Measurements from ENCODE around the gene CERS6. TPM values are rescaled to one million over a fixed set of nuclear protein-coding genes. Genes with fewer than 3 reads are reported as not detected.
"Not testable (repeated sequence)": the region's sequence is repeated elsewhere in the genome, so short reads cannot be mapped to it uniquely, and the experiment has no call there.

The CERS6 gene
- total RNA-seq, 1 donor from 2014 or later = 11.3 TPM

- peak; percentile 53 for ATAC-seq
Measured at GRCh38 chr2:168790226-168790902, 334.3 kb downstream of the CERS6 start.

GRCh38 chr2:168791140-168791539, 335.1 kb downstream of the CERS6 start:
- not testable (repeated sequence) for ATAC-seq; DNase-seq (ENCODE audit: low spot score)

More at GRCh38 chr2:168790226-168790902, 334.3 kb downstream of the CERS6 start:
- no peak for DNase-seq (ENCODE audit: low spot score)

- DNase-seq (ENCODE audit: low spot score) (no peak), ATAC-seq (no peak)
Measured at GRCh38 chr2:168793596-168793995, 337.5 kb downstream of the CERS6 start.

GRCh38 chr2:168794968-168795367, 338.9 kb downstream of the CERS6 start:
- no peak for ATAC-seq
- no peak for DNase-seq (ENCODE audit: low spot score)

GRCh38 chr2:168796090-168796577, 340.1 kb downstream of the CERS6 start:
- no peak for ATAC-seq
- no peak for DNase-seq (ENCODE audit: low spot score)

GRCh38 chr2:168796583-168797285, 340.7 kb downstream of the CERS6 start:
- peak; percentile 60 for ATAC-seq

GRCh38 chr2:168797286-168797655, 341.2 kb downstream of the CERS6 start:
- no peak for ATAC-seq

More at GRCh38 chr2:168796583-168797285, 340.7 kb downstream of the CERS6 start:
- DNase-seq (ENCODE audit: low spot score) = no peak

GRCh38 chr2:168798076-168798887, 342.2 kb downstream of the CERS6 start:
- ATAC-seq (peak; percentile 41), DNase-seq (ENCODE audit: low spot score) (no peak)

More at GRCh38 chr2:168797286-168797655, 341.2 kb downstream of the CERS6 start:
- no peak for DNase-seq (ENCODE audit: low spot score)

- DNase-seq (ENCODE audit: low spot score) (no peak), ATAC-seq (no peak)
Measured at GRCh38 chr2:168798888-168799410, 342.9 kb downstream of the CERS6 start.

- no peak for DNase-seq (ENCODE audit: low spot score)
- no peak for ATAC-seq
Measured at GRCh38 chr2:168801471-168801870, 345.4 kb downstream of the CERS6 start.

GRCh38 chr2:168801961-168802858, 346.1 kb downstream of the CERS6 start, which contains the start of gene NOSTRIN:
Gene NOSTRIN (plus strand): TSS chr2:168802637. CDS start chr2:168802647, 10 bp downstream.
- ATAC-seq (peak; percentile 69), DNase-seq (ENCODE audit: low spot score) (no peak)

GRCh38 chr2:168802859-168803725, 347.0 kb downstream of the CERS6 start:
- ATAC-seq = no peak

GRCh38 chr2:168804214-168804613, 348.1 kb downstream of the CERS6 start:
- ATAC-seq (peak; percentile 58), DNase-seq (ENCODE audit: low spot score) (no peak)

More at GRCh38 chr2:168802859-168803725, 347.0 kb downstream of the CERS6 start:
- no peak for DNase-seq (ENCODE audit: low spot score)

- ATAC-seq (no peak), DNase-seq (ENCODE audit: low spot score) (no peak)
Measured at GRCh38 chr2:168805615-168806014, 349.5 kb downstream of the CERS6 start.

- ATAC-seq = no peak
- DNase-seq (ENCODE audit: low spot score) = no peak
Measured at GRCh38 chr2:168809537-168809936, 353.5 kb downstream of the CERS6 start.

- DNase-seq (ENCODE audit: low spot score) = no peak
- no peak for ATAC-seq
Measured at GRCh38 chr2:168810235-168810634, 354.2 kb downstream of the CERS6 start.

- ATAC-seq (no peak), DNase-seq (ENCODE audit: low spot score) (no peak)
Measured at GRCh38 chr2:168811696-168812095, 355.6 kb downstream of the CERS6 start.

GRCh38 chr2:168814046-168814445, 358.0 kb downstream of the CERS6 start:
- ATAC-seq (no peak), DNase-seq (ENCODE audit: low spot score) (no peak)
